Measurements from ENCODE around the gene MAST3. TPM values are rescaled to one million over a fixed set of nuclear protein-coding genes. Genes with fewer than 3 reads are reported as not detected.

MAST3 gene
- total RNA-seq, 2 donors from 2014 or later = 23.5 to 46.6 TPM

DNA sequence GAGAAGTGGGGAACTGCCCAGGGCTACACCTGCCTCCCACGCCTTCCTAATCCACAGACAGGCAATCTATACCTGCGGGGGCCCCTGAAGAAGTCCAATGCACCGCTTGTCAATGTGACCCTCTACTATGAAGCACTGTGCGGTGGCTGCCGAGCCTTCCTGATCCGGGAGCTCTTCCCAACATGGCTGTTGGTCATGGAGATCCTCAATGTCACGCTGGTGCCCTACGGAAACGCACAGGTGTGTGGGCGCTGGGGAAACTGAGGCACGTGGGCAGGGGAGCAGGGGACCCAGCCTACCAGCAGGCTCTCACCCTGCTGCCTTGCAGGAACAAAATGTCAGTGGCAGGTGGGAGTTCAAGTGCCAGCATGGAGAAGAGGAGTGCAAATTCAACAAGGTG, 77.4 kb downstream of the MAST3 start:
- H3K4me3 Mint-ChIP-seq = peak overlapping the region; percentile 94

DNA sequence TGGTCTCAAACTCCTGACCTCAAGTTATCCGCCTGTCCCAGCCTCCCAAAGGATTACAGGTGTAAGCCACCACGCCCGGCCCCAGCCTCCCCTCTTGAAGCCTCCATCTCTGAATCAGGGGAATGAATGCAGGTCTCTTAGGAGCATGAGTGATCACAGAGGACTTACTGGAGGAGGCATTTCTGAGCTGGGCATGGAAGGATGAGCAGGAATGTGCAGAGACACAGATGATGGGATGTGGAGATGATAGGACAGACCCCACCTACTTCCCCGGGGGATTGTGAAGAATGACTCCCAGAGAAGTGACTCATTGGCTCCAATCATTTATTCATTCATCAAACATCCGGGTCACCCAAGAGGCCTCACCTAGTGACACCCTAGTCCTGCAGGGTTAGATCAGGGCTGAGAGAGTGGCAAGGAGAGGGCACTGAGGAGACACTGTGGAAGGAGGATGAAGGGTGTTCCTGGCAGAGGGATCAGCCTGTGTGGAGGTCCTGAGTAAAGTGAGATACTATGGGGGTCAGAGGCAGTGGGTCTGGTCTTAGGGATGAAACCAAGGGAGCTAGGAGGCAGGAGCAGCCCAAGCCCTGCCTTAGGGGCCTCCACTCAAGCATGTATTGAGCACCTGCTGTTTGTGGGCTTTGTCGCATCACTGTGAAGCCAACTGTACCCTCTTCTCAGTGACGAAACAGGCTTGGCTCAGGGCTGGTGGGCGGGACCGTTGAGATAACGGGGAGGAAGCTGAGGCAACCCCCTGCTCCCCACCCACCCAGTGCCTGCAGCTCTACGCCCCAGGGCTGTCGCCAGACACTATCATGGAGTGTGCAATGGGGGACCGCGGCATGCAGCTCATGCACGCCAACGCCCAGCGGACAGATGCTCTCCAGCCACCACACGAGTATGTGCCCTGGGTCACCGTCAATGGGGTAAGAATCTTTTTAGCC, 79.1 kb downstream of the MAST3 start:
- Mint-ChIP-seq H3K4me3 (no peak overlapping the region), H3K27me3 (no peaks in the 10 kb centered on the region), H3K9me3 (no peaks in the 10 kb centered on the region), H3K4me1 (no peaks in the 10 kb centered on the region), H3K27ac (no peak overlapping the region), H3K36me3 (ENCODE audit: low read depth) (peaks cover 28% of the 10 kb centered on the region)
- no peak for ATAC-seq (replicated peaks)

More for the DNA sequence above, 77.4 kb downstream of the MAST3 start:
- Mint-ChIP-seq H3K36me3 (ENCODE audit: low read depth) (peaks cover 28% of the 10 kb centered on the region), H3K9me3 (no peaks in the 10 kb centered on the region), H3K27ac (no peak overlapping the region), H3K4me1 (no peaks in the 10 kb centered on the region), H3K27me3 (no peaks in the 10 kb centered on the region)
- ATAC-seq (replicated peaks) = no peak

DNA sequence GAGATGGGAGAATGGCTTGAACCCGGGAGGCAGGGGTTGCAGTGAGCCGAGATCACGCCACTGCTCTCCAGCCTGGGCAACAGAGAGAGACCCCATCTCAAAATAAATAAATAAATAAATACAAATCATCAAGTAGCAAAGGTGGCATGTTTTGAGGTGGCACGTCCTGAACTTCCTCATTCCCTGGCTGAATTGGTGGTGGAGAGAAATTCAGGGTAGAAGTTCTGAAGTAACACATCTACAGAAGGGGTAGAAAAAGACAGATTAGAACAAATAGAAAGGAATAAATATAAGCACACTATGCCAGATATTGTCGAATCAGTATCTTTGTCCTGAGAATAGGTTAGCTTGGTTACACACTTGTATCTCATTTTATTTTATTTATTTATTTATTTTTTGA, 82.4 kb downstream of the MAST3 start:
- H3K27ac Mint-ChIP-seq = no peak overlapping the region
- H3K27me3 Mint-ChIP-seq = no peaks in the 10 kb centered on the region

DNA sequence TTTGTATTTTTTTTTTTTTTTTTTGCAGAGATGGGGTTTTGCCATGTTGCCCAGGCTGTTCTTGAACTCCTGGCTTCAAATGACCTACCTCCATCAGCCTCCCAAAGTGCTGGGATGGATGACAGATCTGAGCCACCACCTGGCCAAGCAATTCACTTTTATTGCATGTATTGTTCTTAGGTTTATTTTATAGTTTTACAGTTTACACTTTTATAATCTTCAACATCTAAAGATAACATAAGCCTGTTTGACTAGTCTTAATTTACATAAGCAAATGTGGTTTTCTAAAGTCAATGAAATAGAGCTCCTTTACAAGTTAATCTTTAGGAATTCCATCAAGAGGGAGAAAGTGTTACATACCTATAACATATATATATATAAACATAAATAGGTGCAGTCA, 86.0 kb downstream of the MAST3 start:
- Mint-ChIP-seq H3K27me3 (peaks cover 3% of the 10 kb centered on the region), H3K9me3 (no peaks in the 10 kb centered on the region), H3K36me3 (ENCODE audit: low read depth) (no peaks in the 10 kb centered on the region), H3K4me1 (no peaks in the 10 kb centered on the region), H3K27ac (no peak overlapping the region), H3K4me3 (no peak overlapping the region)
- no peak for ATAC-seq (replicated peaks)

More for the DNA sequence above, 82.4 kb downstream of the MAST3 start:
- no peak for ATAC-seq (replicated peaks)
- H3K36me3 Mint-ChIP-seq (ENCODE audit: low read depth) = peaks cover 23% of the 10 kb centered on the region
- no peaks in the 10 kb centered on the region for H3K9me3 Mint-ChIP-seq
- H3K4me1 Mint-ChIP-seq = no peaks in the 10 kb centered on the region
- no peak overlapping the region for H3K4me3 Mint-ChIP-seq

DNA sequence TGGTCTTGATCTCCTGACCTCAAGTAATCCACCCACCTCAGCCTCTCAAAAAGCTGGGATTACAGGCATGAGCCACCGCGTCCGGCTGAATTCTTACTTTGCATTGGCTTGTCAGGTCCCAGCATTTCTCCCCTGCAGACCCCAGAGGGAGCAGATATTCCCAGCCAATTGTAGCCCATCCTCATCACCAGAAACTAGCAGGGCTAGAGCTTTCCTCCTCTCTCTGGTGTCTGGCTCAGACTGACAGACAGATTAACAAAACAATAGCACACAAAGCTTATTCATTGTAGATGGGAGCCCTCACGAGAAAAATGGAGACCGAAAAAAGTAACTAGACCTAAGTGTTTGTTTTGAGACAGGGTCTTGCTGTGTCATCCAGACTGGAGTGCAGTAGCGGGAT, 88.0 kb downstream of the MAST3 start:
- Mint-ChIP-seq H3K4me3 (no peak overlapping the region), H3K27me3 (peaks cover 3% of the 10 kb centered on the region), H3K4me1 (no peaks in the 10 kb centered on the region), H3K36me3 (ENCODE audit: low read depth) (no peaks in the 10 kb centered on the region), H3K27ac (no peak overlapping the region), H3K9me3 (no peaks in the 10 kb centered on the region)
- ATAC-seq (replicated peaks) = no peak

DNA sequence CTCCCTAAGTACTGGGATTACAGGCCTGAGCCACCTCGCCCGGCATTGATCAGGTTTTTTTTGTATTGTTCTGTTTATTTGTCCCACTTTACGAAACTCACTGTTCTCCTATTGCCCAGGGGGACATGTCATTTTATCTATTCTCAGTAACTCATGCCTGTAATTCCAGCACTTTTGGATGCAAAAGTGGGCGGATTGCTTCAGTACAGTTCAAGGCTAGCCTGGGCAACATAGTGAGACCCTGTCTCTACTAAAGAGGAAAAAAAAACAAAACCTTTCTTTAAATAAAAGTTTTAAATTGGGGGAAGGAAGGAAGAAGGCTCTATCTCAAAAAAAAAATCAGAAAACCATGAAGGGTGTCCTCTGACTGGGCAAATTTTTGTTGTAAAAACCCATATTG, 92.7 kb downstream of the MAST3 start:
- Mint-ChIP-seq H3K27ac (no peak overlapping the region), H3K9me3 (no peaks in the 10 kb centered on the region), H3K36me3 (ENCODE audit: low read depth) (peaks cover 6% of the 10 kb centered on the region), H3K4me3 (no peak overlapping the region), H3K4me1 (peaks cover 8% of the 10 kb centered on the region), H3K27me3 (peaks cover 3% of the 10 kb centered on the region)
- no peak for ATAC-seq (replicated peaks)

DNA sequence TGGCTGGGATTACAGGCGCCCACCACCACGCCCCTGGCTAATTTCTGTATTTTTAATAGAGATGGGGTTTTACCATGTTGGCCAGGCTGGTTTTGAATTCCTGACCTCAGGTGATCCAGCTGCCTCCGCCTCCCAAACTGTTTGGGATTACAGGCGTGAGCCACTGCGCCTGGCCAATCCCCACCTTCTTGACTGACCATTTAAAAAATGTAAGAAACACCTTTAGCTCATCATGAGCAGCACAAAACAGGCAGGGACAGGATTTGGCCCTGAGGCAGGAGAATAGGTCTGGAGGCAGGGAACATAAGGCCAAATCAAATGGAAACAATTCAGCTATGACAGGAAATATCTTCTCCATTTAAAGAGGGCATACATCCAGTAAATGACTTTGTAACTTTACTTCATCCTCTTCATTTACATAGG, 94.1 kb downstream of the MAST3 start:
- peaks cover 8% of the 10 kb centered on the region for H3K4me1 Mint-ChIP-seq
- peaks cover 11% of the 10 kb centered on the region for H3K36me3 Mint-ChIP-seq (ENCODE audit: low read depth)
- no peak for ATAC-seq (replicated peaks)
- peak overlapping the region; percentile 86 for H3K4me3 Mint-ChIP-seq
- no peaks in the 10 kb centered on the region for H3K27me3 Mint-ChIP-seq
- H3K27ac Mint-ChIP-seq = peak overlapping the region; percentile 80
- H3K9me3 Mint-ChIP-seq = no peaks in the 10 kb centered on the region

DNA sequence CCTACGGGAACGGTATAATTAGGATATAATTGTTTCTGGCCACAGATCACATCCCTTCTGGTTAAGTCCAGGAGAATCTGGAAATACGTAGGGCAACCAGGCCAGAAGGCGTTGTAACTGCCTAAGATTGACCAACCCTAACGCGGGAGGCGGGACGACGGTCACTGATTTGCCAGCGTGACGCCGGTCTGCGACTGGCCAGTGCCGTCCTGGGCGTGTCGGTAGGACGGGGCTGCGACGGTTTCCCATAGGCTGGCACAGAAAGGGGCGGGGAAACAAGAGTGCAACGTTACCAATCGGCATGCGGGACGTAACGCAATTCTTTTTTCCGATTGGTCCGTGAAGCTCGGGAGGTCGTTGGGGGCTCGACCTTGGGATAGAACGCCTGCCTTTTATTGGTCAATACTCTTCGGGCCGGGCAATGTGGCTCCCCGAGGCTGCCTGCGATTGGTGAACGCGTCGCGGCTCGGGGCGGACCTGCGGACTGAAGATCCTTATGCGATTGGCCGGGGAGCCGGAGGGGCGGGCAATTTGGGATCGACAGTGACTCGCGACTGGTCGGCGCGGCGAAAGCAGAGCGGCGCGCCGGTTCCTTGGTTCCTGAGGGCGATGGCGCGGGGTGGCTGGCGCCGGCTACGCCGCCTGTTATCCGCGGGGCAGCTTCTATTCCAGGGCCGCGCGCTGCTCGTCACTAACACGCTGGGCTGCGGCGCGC, 95.3 kb downstream of the MAST3 start, which contains the start of gene MPV17L2:
Gene MPV17L2, plus strand, starts transcription at position 546 of the 715 bp plus-strand sequence. Its CDS starts 64 bp downstream, at position 610.
- peak; percentile 95 for ATAC-seq (replicated peaks)
- Mint-ChIP-seq H3K4me1 (peaks cover 8% of the 10 kb centered on the region), H3K27ac (peak within 1 kb of the TSS; percentile 80), H3K36me3 (ENCODE audit: low read depth) (peaks cover 12% of the 10 kb centered on the region), H3K4me3 (peak within 1 kb of the TSS; percentile 86), H3K9me3 (no peaks in the 10 kb centered on the region), H3K27me3 (no peaks in the 10 kb centered on the region)

DNA sequence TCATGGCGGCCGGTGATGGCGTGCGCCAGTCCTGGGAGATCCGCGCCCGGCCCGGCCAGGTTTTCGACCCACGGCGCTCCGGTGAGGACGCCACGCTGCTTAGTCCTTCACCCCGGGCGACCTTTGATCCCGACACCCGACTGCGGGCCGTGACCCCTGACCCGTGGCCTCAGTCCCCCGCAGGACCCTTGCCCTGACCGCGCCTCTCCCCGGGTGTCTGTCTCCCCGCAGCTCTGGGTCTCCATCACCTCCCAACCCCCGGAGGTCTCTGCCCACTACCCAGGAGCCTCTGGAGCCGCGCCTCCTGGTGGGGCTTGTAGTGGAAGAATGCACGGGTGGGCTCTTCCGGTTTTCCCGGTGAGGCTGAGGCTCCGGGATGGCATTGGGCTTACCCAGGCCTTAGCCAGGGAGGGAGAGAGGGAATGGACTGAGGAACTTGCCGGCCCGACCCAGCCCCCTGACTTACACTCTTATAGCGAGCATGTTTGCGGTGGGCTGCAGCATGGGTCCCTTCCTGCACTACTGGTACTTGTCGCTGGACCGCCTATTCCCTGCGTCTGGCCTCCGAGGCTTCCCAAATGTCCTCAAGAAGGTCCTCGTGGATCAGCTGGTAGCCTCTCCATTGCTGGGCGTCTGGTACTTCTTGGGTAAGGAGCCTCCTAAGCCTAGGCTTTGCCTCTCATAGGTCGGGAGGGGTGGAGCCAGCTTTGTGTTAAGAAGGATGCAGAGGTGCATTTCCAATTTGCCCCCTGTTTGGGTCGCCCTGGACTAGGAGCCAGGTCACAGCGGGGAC, 96.0 kb downstream of the MAST3 start:
- Mint-ChIP-seq H3K4me1 (peaks cover 8% of the 10 kb centered on the region), H3K27ac (peak overlapping the region; percentile 80), H3K4me3 (peak overlapping the region; percentile 86), H3K36me3 (ENCODE audit: low read depth) (peaks cover 20% of the 10 kb centered on the region), H3K9me3 (no peaks in the 10 kb centered on the region), H3K27me3 (no peaks in the 10 kb centered on the region)
- ATAC-seq (replicated peaks) = no peak

DNA sequence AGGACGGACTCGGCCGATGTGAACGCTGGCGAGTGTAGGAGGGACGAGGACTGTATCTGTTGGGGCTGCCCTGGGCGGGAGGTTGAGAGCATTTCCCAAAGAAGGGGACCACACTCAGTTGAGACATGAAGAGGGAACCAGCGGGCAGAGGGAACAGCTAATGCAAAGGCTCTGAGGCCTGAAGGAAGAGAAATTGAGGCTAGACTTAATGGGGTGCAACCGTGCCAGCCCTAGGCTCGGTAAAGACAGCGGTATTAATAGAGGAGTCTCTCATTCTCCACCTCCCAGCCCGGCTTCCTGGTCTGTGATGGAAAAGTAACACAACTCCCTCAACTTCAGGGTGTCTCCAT, 96.6 kb downstream of the MAST3 start:
- Mint-ChIP-seq H3K27me3 (no peaks in the 10 kb centered on the region), H3K9me3 (no peaks in the 10 kb centered on the region), H3K27ac (peak overlapping the region; percentile 28), H3K4me3 (peak overlapping the region; percentile 86), H3K4me1 (peaks cover 8% of the 10 kb centered on the region), H3K36me3 (ENCODE audit: low read depth) (peaks cover 25% of the 10 kb centered on the region)
- no peak for ATAC-seq (replicated peaks)

DNA sequence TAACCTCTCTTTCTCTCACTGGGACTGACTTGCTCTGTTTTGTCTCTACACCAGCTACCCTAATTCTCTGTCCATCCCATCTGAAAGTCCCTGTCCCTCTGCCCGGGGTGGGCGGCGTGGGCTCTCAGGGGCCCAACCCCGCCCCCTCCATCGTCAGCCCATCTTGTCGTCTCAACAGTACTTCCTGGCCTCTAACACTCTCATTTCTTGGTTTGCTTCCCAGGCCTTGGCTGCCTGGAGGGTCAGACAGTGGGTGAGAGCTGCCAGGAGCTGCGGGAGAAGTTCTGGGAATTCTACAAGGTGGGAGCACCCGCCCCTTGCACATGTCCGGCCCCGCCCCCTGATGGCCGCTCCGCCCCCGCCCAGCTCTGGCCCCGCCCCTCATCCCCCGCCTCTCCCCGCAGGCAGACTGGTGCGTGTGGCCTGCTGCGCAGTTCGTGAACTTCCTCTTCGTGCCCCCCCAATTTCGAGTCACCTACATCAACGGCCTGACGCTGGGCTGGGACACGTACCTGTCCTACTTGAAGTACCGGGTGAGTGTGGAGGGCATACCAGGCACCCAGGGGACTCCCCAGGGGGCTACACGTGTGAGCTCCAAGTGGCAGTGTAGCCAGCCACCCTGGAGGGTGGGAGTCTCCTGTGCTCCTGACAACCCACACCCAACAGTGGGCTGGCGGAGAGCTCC, 97.1 kb downstream of the MAST3 start:
- Mint-ChIP-seq H3K27me3 (no peaks in the 10 kb centered on the region), H3K4me1 (peaks cover 8% of the 10 kb centered on the region), H3K4me3 (peak overlapping the region; percentile 86), H3K27ac (no peak overlapping the region), H3K9me3 (no peaks in the 10 kb centered on the region), H3K36me3 (ENCODE audit: low read depth) (peaks cover 31% of the 10 kb centered on the region)
- ATAC-seq (replicated peaks) = no peak

DNA sequence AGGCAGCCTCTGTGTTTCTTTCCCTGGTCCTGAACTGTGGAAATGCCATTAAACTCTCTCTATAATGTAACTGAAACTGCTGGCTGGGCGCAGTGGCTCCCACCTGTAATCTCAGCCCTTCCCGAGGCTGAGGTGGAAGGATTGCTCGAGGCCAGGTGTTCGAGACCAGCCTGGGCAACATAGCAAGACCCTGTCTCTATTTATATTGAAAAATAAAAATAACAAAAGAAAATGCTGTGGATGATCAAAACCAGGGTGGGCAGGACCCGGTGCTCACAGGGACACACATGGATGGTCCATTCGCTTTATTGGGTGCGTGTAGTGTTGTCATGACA, 98.9 kb downstream of the MAST3 start:
- no peaks in the 10 kb centered on the region for H3K27me3 Mint-ChIP-seq
- H3K36me3 Mint-ChIP-seq (ENCODE audit: low read depth) = peaks cover 42% of the 10 kb centered on the region
- no peak for ATAC-seq (replicated peaks)
- H3K9me3 Mint-ChIP-seq = no peaks in the 10 kb centered on the region
- no peak overlapping the region for H3K27ac Mint-ChIP-seq
- H3K4me1 Mint-ChIP-seq = peaks cover 8% of the 10 kb centered on the region
- no peak overlapping the region for H3K4me3 Mint-ChIP-seq

DNA sequence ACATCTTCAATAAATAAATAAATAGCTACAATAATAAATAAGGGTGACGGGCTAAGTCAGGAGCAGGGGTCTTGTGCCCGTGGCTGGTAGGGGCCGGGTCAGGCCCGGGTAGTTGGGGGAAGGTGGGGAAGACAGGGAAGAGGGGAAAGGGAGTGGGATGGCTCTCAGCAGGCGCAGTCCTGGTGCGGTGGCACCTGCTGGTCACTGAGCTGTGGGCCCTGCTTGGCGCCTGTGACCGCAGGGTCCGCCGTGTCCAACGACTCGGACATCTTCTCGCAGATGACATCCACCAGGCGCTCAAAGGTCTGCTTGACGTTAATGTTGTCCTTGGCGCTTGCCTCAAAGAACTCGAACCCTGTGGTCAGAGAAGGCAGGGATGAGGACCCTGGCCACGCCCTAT, 99.7 kb downstream of the MAST3 start:
- Mint-ChIP-seq H3K4me1 (peaks cover 8% of the 10 kb centered on the region), H3K27me3 (no peaks in the 10 kb centered on the region), H3K9me3 (no peaks in the 10 kb centered on the region)

DNA sequence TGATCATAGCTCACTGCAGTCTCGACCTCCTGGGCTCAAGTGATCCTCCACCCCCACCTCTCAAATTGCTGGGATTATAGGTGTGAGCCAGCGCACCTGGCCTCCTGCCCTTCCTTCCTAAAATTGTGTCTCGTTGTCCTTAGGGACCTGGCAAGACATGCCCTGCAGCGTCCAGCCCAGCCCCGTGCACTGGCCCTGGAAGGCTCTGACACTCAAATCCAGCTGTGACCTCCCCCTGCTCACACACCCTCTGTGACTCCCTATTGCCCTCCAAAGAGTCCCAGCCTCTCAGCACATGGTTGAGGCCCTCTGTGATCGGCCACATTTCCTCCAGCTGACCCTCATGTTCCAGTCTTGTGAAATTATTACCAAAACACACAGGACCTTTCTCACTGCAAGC, 100.4 kb downstream of the MAST3 start:
- Mint-ChIP-seq H3K27ac (no peak overlapping the region), H3K9me3 (no peaks in the 10 kb centered on the region), H3K4me3 (no peak overlapping the region), H3K36me3 (ENCODE audit: low read depth) (peaks cover 51% of the 10 kb centered on the region), H3K4me1 (peaks cover 8% of the 10 kb centered on the region), H3K27me3 (no peaks in the 10 kb centered on the region)
- ATAC-seq (replicated peaks) = no peak

More for the DNA sequence above, 99.7 kb downstream of the MAST3 start:
- no peak overlapping the region for H3K27ac Mint-ChIP-seq
- H3K36me3 Mint-ChIP-seq (ENCODE audit: low read depth) = peaks cover 50% of the 10 kb centered on the region
- no peak for ATAC-seq (replicated peaks)
- H3K4me3 Mint-ChIP-seq = no peak overlapping the region
